Measurements from ENCODE around the gene HNRNPH1.

HNRNPH1 gene

GRCh38 chr5:179623906-179624741 is 653 bp upstream of the HNRNPH1 start:
- FAIRE-seq = no peak

DNA sequence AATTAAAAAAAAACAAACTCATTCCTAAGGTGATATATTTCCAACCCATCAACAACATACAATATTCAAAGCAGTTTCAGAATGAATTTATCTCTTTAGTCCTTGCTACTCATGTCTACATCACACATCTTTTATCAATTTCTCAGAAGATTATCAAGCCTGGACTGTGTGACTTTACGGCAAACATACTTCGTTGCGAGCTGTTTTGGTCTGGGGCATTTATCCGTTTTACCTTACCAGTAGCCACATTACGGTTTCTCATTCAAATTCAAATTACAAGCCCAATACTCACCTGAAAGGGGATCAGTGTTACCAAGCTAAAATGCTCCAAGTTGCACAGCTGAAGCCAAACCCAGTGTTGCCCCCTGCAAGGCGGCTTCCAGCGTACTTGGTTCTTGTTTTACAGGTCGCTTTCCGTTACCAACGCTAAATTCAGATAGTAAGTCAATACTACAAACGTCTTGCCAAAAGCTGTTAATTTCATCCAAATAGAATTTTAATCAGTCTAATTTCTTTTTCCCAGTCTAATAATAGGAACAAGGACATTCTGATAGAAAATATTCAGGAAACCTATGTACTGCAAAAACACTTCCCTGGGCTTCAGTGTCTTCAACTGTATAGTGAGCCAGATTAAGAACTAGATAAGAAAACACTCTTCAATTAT is 1.8 kb downstream of the HNRNPH1 start:
- no peak for DNase-seq (ENCODE audit: insufficient read length, low spot score)
- no peak for FAIRE-seq

More at GRCh38 chr5:179623906-179624741, 653 bp upstream of the HNRNPH1 start:
- no peak for DNase-seq (ENCODE audit: insufficient read length, low spot score)

- DNase-seq (ENCODE audit: insufficient read length, low spot score) (no peak), FAIRE-seq (no peak)
Observed at GRCh38 chr5:179620703-179621350, 2.6 kb downstream of the HNRNPH1 start.

- DNase-seq (ENCODE audit: insufficient read length, low spot score) (no peak), FAIRE-seq (no peak)
Observed at GRCh38 chr5:179620293-179620692, 3.2 kb downstream of the HNRNPH1 start.

GRCh38 chr5:179619776-179620175 is 3.7 kb downstream of the HNRNPH1 start:
- FAIRE-seq (no peak), DNase-seq (ENCODE audit: insufficient read length, low spot score) (no peak)

DNA sequence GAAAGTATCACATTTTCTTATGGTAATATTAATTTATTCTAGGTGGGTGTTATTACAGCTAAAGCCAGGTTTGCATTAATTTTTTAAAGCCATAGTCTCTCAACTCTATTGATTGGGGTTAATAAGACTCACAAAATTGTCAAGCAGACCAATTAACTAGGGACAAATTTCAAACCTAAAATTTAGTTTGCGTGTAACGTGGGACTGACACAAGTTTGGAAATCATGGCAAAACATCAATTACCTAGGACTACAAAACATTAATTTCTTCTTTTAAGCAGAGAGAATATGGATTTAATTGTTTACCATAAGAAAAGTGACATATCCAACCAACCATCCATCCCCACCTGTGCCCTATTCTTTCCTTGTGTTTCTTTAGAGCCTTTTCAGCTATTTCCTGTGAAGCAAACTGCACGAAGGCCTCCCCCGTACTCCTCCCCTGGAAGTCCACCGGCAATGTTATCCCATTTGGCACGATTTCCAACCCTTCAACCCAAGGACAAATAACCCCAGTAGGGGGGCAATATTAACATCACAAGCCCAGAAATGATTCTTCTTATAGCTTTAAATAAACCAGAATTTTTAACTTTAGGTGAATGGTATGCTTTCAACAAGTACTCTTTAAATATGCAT is 4.4 kb downstream of the HNRNPH1 start:
- DNase-seq (ENCODE audit: insufficient read length, low spot score) (no peak), FAIRE-seq (no peak)

- DNase-seq (ENCODE audit: insufficient read length, low spot score) = no peak
Observed at GRCh38 chr5:179617930-179618329, 5.5 kb downstream of the HNRNPH1 start.

GRCh38 chr5:179616002-179616594 is 7.4 kb downstream of the HNRNPH1 start:
- FAIRE-seq = no peak

More at GRCh38 chr5:179617930-179618329, 5.5 kb downstream of the HNRNPH1 start:
- FAIRE-seq = no peak

DNA sequence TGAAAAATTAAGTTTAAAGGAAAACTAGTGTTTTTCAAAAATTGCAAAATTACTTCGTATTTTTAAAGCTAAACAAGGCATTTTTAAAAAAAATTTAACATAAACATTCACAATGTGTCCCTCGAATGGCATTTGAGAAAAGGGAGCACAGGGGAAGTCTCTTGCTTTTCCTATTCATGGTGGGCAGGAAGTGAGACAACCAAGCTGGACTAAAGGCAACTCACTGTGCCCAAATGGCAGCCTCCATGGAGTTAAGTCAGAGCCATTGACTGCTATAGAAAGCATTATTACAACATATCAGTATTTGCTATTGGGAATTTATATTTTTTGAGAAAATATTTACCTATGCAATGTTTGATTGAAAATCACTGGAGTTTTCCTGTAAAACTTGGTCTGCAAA is 8.3 kb downstream of the HNRNPH1 start:
- DNase-seq (ENCODE audit: insufficient read length, low spot score) = no peak
- no peak for FAIRE-seq

More at GRCh38 chr5:179616002-179616594, 7.4 kb downstream of the HNRNPH1 start:
- DNase-seq (ENCODE audit: insufficient read length, low spot score) = no peak

DNA sequence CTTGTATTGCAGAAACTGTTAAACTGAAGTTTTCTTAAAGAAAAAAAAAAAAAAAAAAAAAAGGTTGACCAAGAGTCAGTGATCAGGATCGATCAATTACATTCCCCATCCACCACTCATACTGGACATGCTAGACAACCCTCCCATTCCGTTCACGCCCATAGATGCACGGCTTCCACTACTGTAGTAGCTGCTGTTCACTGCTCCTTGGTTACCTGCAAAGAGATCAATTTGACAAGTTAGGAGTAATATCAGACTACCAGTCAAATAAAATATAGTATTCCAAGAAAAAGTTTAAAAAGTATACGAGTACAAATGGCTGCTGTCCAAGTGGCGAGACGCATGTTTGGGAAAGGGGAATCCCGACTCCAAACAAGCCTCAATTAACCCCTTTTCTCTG is 8.7 kb downstream of the HNRNPH1 start:
- FAIRE-seq (no peak), DNase-seq (ENCODE audit: insufficient read length, low spot score) (no peak)

DNA sequence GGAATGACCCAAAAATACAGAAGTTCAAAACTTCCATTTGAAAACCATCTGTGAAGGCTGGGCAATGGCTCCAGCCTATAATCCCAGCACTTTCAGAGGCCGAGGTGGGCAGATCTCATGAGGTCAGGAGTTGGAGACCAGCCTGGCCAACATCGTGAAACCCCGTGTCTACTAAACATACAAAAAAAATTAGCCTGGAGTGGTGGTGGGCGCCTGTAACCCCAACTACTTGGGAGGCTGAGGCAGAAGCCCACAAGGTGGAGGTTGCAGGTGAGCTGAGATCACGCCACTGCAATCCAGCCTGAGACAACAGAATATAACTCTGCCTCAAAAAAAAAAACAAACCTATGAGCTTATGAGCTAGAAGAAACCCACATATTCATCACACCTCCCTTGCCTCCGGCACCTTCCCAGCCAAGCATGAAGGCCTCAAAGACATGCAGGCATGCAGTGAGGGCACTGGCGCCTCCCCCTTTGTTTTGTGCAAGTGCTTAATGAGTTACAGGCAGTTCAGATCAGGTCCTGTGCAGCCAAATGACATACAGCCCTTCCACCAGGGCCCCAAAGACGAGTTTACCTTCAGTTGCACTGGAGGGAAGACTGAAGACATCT is 9.9 kb downstream of the HNRNPH1 start:
- DNase-seq (ENCODE audit: insufficient read length, low spot score) (no peak), FAIRE-seq (no peak)

DNA sequence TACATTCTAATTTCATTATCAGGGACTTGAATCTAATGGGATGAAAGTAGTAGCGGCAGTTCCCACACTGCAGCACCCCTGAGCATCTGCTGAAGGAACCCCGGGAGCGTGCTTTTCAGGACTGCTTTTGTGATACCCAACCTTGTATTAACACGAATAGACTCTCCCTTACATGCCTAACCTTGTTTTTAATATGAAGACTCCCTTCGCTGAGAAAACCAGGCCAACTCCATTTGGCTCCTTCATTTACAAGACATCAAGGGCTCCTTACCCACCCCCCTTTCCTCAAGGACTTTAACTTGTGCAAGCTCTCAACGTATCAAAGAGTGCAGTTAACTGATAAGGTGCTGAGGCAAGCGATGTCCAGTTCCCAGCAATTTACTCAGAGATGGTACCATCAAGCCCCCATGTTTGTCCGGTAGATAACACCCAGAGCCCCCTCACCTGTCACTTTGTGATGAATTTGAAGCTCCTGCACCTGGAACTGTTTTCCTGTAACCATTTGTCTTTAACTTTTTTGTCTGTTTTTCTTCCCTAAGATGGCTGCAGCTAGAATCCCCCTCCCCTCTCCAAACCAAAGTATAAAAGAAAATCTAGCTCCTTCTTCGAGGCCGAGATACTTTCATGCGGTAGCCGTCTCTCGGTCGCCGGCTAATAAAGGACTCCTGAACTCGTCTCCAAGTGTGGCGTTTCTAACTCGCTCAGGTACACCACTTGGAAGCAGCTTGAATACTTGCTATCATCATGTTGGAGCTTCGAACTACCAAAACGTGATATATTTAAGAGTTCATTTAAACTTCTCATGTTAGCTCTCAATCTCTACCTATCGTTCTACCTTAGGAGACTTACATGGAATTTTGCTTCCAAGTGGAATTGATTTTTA is 10.7 kb downstream of the HNRNPH1 start:
- DNase-seq (ENCODE audit: insufficient read length, low spot score) (no peak), FAIRE-seq (no peak)

DNA sequence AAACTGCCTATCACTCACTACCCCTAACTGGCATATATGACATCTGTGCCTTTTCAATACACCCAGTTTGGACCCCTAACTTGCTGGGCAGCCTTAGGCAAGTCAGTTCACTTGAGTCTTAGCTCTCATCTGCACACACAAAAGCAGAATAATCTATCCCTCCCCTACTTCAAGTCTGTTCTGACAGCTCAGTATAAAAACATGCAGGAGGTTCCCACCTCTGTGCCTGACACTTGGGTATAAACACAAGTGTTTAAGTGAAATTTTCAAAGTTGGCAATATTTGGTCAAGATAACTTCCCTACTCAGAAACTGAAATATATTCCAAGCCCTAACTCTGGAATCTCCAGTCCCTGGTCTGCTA is 12.6 kb downstream of the HNRNPH1 start:
- FAIRE-seq (no peak), DNase-seq (ENCODE audit: insufficient read length, low spot score) (no peak)

DNA sequence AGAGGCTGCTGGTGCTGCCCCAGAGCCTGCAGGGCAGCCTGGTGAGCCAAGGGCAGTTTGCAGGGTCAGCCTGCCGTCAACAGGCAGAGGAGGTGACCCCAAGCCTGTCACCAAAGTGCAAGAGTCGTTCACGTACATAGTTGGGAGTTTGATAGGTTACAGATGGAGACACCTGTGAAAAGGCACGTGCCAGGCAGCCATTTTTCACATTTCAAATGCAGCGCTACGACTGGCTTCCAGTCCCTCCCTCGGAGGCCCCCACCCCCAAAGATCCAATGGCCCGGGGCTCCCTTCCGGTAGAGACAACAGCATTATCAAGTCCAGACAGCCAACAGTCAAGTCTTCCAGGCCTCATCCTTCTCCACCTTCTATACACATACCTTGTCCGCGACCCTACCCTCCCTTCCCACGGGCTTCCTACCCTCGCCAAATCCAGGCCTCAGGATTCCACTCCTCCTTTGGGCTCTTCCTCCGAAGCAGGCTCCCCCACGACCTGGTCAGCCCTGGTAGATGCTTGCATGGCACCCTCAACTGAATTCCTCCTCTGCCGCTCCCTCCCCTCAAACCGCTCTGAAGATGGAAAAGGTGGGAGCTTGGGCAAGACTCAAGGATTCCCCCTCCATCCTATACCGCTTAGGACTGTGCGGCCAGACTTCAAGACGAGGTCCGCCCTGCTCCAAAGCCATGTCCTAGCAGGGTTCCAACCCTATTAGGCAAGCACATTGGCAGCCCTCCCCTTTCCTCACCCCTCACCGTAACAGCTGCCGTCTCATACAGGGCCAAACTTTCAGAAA is 13.2 kb downstream of the HNRNPH1 start:
- DNase-seq (ENCODE audit: insufficient read length, low spot score) (no peak), FAIRE-seq (no peak)

DNA sequence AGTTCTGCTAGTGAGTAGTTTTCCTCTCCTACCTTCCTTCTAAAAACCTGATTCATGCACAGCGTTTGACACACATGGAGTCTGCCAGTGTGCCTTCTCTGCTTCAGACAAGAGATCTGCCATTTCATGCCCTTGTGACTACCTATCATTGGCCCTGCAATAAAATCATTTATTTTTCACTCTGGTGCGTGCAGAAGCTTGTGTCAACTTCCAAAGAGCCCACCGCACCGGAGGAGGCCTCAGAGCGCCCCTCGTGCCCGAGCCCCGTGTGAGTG is 13.7 kb downstream of the HNRNPH1 start:
- FAIRE-seq = no peak
- no peak for DNase-seq (ENCODE audit: insufficient read length, low spot score)

DNA sequence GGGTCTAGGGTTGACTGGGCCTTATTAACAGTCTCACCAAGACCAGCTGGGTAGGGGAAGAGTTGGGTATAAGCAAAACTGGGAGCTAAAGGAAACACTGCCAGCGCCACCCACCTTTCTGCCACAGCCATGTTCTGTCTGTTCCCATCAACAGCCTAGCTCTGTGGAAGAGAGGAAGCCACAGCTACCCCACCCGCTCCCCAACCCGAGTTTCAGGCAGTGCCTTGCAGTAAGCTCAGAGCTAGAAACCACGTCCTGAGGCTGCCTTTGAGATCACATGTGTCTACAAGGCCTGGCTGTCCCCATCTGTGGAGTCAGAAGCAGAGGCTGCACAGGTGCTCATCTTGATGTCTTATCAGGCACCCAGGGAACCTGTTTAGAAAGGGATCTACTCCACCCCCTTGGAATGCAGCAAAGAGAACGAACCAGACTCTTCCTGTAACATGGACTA is 15.3 kb downstream of the HNRNPH1 start:
- FAIRE-seq = no peak

DNA sequence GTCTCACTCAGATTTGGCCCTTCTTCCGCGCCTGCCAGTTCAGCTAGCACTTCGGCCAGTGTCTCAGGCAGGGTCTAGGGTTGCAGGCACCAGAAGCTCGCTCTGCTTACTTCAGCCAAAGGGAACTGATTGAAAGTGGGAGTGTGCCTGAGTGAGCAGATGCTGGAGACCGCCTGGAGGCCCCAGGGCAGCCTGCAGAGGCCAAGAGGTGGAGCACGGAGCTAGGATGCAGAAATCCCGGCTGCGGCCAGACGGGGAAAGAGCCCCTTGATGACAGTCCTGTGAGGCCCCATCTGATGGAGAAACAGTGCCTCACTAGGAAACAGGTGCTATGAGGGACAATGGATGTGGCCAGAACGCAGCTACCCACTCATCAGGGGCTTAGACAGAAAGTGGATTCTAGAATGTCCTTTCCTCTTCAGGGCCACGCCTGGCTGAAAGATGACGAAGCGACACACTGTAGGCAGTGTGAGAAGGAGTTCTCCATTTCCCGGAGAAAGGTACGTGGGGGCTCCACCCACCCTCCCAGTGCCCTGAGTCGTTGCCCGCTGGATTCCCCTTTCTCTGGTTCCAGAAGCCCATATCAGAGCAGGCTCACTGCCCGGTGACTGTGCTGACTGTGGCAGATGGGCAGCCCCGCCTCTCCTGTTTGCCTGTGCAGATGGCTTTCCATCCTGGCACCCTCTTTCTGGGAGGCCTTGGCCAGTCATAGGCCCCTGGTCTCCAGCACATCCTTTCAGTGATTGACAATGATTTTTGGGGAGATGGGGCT is 16.1 kb downstream of the HNRNPH1 start:
- no peak for FAIRE-seq

More for the DNA sequence above, 15.3 kb downstream of the HNRNPH1 start:
- DNase-seq (ENCODE audit: insufficient read length, low spot score) = no peak

GRCh38 chr5:179606910-179607159 is 16.6 kb downstream of the HNRNPH1 start:
- DNase-seq (ENCODE audit: insufficient read length, low spot score) (no peak), FAIRE-seq (no peak)

More for the DNA sequence above, 16.1 kb downstream of the HNRNPH1 start:
- no peak for DNase-seq (ENCODE audit: insufficient read length, low spot score)
